ENCODE results near the gene SNCG.
A peak's percentile ranks its signal among the peaks of the same experiment; 100 is the strongest.
"Not testable (repeated sequence)": the region's sequence is repeated elsewhere in the genome, so short reads cannot be mapped to it uniquely, and the experiment has no call there.

Gene SNCG

DNA sequence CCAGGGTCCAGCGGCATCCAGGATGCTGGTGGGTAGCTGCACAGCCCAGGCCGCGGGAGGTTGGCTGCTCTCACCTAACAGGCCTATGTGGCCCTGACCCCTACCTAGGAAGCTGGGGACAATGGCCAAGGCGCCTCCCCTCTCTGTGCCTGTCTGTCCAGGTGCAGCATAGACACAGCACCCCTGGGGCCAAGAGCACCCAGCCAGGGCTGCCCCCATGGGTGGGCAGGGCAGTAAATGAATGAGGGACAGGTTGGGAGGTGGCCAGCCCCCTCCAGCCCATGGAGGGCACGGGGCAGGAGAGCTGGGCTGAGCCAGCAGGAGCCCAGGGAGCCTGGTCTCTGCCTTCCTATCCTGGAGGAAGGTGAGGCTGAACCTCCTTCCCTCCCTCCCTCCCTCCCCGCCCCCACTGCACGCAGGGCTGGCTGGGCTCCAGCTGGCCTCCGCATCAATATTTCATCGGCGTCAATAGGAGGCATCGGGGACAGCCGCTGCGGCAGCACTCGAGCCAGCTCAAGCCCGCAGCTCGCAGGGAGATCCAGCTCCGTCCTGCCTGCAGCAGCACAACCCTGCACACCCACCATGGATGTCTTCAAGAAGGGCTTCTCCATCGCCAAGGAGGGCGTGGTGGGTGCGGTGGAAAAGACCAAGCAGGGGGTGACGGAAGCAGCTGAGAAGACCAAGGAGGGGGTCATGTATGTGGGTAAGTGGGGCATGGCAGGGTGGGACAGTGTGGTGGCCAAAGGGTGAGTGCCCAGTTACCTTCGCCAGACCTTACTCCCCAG lies at the start of gene SNCG:
Gene SNCG, plus strand, starts transcription at position 484 of the 785 bp plus-strand sequence. Its CDS starts 99 bp downstream, at position 583.
- no peak for DNase-seq (ENCODE audit: low read depth)

DNA sequence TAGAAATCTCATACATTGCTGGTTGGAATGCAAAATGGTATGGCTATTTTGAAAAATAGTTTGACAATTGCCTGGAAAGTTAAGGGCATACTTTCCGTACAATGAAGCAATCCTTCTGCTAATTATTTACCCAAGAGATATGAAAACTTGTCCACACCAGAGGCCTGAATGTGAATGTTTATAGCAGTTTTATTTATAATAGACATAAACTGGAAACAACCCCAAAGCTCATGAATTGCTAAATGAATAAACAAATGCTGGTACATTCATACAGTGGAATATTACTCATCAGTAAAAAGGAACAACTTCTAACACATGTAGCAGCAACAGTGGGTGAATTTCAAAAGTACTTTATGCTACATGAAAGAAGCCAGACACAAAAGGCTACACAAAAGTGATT lies 43.7 kb upstream of the SNCG start:
- DNase-seq (ENCODE audit: low read depth): peak; percentile 32

DNA sequence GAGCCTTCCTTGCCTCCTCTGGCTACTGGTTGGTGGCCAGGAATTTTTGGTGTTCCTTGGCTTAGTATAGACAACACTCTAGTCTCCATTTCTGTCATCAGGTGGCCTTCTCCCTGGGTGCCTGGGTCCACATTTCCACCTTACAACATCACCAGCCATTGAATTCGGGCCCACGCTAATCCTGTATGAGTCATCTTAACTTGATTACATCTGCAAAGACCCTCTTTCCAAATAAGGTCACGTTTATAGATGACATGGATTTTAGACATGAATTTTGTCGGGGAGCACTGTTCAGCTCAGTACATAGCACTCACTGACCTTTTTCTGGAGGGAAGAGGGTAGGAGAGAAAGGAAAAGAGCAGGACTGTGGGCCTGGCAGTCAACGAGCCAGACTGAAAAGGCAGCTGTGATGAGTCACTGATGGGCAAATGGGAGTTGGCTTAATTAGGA lies 40.4 kb upstream of the SNCG start:
- peak; percentile 68 for DNase-seq (ENCODE audit: low read depth)

DNA sequence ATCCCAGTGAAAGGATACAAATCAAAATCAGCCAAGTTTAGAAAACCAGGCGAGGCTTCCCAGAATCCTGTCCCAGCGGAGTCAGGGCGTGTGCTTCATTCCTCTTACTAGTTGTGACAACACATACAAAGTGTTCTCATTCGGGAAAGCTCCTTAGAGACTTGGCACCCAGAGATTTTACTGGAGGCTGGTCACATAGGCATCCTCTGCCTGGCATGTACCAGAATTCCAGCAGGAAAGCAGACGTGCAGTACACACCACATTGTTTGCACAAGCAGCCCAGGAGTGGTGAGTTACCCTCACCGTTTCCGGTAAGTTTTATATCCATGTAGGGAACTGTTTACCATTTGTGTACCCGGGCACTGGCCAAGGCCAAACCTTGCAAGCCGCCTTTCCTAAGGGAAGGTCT lies 35.8 kb upstream of the SNCG start:
- DNase-seq (ENCODE audit: low read depth): no peak

DNA sequence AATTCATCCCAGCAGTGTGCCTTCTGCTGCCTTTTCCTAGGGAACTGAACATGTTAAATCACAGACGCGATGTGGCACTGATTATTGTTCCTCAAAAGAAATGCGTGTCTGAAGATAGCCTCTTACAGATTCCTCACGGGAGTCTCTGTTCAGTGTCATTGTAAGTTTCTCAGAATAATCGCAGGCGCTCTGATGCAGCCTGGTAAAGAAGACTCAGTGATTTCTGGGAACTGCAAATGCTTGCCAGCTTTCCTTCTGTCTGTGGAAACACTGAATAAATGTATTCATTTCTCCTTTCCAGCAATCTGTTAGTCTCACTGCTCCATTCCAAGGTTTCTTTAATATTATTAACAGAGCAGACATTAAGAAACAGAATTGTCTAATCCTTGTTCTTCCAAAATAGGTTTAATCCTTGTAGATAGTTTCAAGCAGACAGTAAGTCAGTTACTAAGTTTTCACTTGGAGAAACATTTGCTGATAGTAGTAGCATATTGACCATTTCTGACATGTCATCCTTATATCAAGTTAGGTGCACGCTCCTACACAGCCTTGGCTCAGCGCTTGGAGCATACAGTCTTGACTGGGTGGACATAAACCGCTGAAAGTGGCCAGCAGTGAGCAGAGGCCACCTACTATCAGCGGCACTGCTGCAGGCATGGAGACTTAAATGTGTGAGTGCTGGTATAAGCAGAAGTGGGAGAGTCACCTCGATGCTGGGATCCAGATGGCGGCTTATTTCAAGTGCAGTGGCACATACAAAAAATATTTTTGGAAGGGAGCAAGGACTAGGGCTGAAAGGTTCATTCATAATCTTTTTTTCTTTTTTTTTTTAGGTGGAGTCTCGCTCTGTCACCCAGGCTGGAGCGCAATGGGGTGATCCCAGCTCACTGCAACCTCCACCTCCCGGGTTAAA lies 28.7 kb upstream of the SNCG start:
- no peak for DNase-seq (ENCODE audit: low read depth)

DNA sequence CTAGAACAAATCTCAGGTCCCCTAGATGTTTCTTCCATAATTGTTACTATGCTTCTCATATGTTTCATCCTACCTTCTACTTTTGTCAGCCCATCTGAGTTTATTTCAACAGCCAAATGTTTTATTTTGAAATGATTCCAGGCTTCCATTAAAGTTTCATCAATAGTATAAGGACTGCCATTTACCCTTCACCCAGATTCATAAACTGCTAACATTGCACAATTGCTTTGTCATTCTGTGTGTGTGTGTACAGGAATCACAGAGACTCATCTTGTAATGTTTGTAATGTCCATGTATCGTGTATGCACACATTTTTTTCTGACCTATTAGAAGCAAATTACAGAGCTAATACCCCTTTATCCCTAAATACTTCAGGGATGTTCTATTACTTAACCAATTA lies 26.5 kb upstream of the SNCG start:
- DNase-seq (ENCODE audit: low read depth): peak; percentile 83

DNA sequence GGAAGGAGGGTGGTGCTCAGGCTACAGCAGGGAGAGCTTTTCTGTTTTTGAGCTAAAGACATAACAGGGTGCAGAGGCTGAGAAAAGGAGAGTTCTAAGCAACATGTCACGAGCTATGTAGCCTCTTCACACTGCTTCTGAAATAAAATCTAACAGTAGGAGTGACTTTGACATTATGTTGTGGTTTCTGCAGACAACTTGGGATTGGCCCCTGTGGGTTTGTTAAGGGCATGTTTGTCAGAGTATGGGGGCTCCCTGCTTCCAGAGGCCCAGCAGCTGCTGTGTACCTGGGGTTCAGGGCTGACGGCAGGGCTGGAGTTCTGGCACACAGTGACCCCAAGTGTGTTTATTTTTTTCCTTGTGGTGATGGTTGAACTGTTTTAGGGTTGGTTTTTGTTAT lies 25.7 kb upstream of the SNCG start:
- DNase-seq (ENCODE audit: low read depth): no peak

DNA sequence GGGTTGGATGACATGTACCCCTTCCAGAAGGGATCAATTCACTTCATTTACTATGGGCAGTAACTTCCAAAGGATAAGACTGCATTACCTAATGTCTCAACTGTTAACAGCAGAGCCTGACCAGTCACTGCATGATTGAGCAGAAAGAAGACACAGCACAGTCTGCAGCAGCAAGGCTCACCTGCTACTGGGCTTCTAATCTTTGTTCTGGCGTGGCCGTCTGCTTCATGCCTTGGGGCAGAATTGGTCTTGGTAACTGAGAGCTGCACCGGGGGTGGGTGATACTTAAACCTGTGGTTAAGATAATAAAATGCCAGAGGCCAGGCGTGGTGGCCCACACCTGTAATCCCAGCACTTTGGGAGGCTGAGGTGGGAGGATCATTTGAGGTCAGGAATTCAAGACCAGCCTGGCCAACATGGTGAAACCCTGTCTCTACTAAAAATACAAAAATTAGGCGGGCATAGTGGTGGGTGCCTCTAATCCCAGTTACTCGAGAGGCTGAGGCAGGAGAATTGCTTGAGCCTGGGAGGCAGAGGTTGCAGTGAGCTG lies 24.2 kb upstream of the SNCG start:
- not testable (repeated sequence) for DNase-seq (ENCODE audit: low read depth)

DNA sequence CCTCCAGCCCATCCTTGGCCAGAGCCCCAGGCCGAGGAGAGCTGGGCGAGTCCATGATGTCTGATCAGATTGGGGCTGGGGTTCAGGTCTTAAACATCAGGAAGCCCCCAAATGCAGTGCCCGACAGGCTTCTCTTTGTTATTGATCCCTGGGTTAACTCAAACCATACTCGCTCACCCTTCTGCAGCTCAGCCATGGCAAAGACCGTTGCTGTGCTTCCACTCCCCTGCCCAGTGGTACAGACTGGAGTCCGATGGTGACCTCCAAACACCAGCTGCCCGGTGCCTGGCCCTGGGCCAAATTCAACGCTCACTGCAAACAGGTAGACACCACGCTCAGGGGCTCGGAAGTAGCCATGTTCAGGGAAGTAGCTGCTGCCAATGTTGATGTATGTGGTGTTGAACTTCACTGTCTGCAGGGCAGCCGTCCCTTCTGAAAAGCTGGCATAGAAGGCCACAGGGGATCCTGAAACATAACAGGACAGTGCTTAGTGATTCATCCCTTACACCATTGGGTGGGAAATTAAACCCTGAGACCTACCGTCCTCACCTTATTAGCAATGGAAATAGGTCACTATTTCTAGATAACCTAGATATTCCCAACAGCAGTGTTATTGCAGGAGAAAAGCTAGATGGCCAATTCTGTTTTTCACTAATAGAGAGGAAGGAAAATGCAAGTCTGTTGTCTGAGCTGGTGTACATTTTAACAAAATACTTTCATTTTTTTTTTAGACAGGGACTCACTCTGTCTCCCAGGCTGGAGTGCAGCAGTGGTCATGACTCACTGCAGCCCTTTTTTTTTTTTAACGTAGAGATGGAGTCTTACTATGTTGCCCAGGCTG lies 21.5 kb upstream of the SNCG start:
- peak; percentile 59 for DNase-seq (ENCODE audit: low read depth)

DNA sequence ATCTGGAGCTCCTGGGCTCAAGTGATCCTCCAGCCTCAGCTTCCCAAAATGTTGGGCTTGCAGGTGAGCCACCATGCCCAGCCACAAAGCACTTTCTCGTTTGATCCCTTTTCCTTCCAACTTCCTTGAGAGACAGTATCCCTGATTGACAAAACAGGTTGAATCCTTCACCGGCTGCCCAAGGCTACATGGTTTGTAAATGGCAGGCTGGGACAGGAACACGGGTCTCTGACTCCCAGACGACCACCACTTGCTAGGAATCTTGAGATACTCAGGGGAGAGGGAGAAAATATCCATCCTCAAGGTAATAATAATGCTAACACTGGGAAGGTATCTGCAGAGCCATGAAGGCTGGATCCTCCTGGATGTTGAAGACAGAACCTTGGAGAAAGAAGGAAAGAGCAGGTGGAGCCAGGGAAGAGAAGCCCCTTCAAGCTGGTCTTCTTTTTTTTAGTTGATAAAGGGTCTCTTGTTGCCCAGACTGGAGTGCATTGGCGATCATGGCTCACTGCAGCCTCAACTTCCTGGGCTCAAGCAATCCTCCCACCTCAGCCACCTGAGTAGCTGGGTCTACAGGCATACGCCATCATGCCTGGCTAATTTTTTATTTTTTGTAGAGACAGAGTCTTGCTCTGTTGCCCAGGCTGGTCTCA lies 20.8 kb upstream of the SNCG start:
- no peak for DNase-seq (ENCODE audit: low read depth)

DNA sequence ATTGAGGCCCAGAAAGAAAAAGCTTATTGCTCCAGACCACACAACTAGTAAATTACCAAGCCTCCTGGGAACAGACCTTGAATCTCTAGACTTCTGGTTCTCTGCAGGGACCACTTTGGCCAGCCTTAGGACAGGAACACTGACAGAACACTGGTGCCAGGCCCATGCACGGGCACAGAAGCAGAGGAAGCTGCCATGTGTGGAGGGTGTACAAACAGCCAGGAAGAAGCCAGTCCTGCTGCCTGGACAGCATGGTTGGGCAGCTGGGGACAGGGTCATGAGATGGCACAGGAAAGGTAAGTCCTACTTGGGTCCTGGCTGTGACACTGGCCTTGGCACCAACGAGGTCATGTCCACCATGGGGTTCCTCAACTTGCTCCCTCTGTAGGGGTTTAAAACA lies 20.1 kb upstream of the SNCG start:
- no peak for DNase-seq (ENCODE audit: low read depth)

DNA sequence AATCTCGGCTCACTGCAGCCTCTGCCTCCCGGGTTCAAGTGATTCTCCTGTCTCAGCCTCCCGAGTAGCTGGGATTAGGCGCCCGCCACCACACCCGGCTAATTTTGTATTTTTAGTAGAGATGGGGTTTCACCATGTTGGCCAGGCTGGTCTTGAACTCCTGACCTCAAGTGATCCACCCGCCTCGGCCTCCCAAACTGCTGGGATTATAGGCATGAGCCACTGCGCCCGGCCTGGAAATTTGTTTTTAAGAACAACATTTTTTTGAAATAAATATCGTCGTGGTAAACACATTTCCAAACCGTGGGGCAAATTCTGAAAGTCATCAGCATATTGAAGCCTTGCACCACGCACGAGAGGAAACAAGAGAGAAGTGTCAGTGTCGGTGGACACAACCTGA lies 18.3 kb upstream of the SNCG start:
- DNase-seq (ENCODE audit: low read depth): not testable (repeated sequence)

DNA sequence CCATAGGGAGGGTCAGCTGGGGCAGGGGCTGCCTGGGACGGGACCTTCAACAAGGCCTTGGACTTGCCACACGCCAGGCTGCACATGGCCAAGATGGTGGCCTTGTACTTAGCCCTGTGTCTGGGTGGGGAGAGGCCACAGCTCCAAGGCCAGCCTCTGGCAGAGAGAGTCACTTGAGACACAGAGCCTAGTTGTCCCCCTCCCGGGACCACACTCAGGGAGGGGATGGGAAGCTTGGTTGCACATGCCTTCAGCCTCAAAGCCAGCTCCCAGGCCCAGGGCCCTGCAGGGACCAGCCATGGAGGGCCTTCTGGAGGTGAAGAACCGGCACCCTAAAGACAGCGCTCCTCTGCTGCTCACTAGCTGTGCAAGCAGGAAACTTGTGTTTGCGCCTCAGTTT lies 17.7 kb upstream of the SNCG start:
- no peak for DNase-seq (ENCODE audit: low read depth)

DNA sequence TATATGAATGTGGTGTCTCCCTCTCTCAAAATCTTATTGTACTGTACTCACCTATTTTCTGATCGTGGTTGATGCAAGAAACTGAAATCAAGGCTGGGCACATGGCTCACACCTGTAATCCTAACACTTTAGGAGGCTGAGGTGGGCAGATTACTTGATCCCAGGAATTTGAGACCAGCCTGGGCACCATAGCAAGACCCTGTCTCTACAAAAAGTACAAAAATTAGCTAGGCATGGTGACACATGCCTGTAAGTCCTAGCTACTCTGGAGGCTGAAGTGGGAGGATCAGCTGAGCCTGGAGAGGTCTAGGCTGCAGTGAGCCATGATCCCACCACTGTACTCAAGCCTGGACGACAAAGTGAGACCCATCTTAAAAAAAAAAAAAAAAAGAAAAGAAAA lies 17.0 kb upstream of the SNCG start:
- DNase-seq (ENCODE audit: low read depth): no peak

DNA sequence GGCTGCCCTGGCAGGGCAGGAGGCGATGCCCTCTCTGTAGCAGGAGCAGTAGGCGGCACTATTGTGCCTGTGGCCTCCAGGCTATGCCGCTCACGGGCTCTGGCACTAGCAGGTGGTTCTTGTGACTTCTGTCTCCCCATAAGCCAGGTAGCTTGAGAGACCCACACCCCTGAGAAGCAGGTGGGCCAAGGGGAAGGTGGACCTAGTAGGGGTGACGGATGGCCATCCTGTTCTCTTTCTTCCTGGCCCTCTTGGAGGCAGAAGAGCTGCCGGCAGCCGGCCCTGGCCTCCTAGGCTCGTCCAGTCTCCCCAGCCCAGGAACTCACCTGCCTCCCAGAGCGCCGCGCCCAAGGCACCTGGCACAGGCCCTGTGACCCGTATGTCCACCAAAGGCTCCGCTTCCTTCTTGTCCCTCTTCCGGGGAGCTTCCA lies 16.4 kb upstream of the SNCG start:
- no peak for DNase-seq (ENCODE audit: low read depth)

DNA sequence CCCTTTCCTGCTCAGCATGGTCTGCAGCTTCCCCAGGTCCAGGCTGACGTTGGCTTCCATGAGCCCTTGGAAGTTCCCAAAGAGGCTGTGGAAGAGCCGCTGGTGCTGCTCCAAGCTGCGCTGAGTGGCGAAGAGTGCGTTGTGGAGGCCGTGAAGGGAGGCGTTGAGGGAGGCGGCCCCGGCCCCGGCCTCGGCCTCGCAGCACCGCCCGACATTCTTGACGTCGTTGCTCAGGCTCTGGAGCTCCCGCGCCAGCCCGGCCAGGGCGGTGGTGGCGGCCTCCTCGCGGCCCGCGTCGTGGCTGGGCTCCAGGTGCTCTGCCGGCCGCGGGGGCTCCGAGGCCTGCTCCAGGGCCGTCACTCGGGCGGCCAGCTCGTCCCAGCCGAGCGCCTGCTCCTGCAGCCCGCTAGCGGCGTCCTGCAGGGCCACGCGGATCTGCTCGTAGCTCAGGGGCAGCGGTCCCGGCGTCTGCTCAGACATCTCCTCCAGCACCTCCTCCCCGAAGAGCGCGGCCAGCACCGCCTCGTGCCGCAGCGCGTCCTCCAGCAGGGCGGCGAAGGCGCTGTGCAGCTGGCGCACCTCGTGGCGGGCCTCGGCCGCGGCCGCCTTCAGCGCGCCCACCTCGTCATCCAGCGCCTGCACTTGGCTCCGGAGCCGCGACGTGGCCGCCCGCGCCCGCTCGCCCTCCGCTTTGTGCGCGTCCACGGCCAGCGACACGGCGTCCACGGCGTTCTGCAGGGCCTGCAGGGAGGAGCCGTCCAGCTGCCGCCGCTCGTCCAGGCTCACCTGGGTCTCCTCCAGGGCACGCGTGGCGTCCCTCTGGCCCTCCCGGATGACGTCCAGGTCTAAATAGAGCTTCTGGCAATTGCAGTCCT lies 15.7 kb upstream of the SNCG start:
- no peak for DNase-seq (ENCODE audit: low read depth)

DNA sequence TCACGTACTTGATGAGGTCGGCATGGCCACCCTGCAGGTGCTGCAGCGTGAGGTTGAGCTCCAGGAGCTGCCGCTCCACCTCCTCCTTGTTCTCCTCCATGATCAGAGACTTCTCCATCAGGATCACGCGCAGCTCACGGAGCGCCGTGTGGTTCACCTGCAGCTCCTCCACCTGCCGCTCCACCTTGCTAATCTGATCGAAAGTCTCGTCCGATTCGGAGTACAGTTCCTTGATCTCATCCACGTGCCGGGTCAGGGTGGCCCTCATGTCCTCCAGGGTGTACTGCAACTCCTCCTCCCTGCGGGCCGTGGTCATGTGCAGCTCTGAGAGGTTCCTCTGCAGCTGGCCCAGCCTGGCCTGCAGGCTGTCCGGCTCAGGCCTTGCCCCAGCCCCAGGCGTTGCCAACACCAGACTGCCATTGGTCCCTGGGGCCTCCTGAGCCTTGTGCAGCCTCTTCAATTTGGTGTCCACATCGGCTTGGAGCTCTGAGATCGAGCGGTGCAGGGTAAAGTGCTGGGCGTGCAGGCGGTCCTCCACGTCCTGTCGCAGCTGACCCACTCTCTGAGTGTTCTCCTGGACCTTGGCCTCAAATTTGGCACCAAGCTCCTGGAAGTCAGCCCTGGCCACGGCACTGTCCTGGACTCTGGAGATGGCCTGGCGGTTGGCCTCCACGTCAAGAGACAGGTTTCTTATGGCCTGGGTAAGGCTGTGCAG lies 14.9 kb upstream of the SNCG start:
- no peak for DNase-seq (ENCODE audit: low read depth)

DNA sequence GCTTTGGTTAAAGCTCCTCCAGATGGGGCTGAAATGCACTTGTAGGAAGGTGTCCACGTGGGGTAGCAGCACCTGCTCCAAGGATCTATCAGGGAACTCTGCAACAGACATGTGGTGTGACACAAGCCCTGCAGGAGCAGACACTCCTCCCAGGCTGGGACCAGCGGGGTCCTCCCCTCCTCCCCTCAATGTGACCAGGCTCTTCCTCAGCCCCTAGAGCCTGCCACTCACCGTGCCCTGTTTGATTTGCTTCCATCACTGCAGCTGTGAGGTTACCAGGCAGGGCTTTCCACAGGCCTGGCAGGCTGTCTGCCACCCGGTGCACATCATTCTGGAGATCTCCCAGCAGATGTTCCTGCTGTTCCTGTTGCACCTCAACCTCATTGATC lies 14.4 kb upstream of the SNCG start:
- DNase-seq (ENCODE audit: low read depth): no peak

DNA sequence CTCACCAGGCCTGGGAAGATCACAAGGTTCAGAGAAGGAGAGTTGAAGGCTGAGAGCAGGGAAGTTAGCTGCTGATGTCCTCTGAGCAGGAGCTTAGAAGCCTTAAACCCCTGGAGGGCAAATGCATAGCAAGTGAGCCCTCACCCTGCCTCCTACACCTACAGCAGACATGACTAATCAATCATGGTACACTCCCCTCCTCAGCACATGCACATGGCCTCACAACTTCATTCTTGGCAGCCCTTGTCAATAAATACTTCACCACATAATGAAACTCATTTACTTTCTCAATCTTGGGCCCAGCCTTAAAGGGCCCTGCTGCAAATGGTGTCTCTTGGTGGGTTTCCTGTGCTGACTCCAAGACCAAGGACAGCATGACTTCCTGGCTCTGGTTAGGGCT lies 13.9 kb upstream of the SNCG start:
- peak; percentile 35 for DNase-seq (ENCODE audit: low read depth)

DNA sequence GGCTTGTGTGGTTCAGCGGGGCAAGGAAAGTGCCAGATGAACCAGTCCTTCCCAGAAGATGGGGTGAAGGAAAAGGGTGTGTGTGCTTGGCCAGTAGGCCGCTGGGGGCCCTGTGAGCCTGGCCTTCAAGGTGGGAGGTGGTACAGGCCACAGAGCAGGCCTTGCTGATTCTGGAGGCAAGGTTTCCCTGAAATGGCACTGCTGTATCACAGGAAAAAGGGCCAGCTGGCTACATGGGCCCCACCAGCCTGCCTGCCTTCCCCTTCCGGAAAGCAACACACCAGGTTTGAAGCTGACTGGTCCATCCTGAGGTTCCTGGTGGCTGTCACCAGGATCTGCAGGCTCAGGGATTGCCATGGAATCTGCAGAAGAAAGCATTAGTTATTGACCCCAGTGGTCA lies 13.5 kb upstream of the SNCG start:
- no peak for DNase-seq (ENCODE audit: low read depth)

Measured in iris pigment epithelial cell (primary cell).